ENCODE results near the gene AKT2. TPM values are rescaled to one million over a fixed set of nuclear protein-coding genes. Genes with fewer than 3 reads are reported as not detected.

The AKT2 gene
- total and polyA plus RNA-seq, 9 donors: 78.4 to 160 (median 112) TPM

DNA sequence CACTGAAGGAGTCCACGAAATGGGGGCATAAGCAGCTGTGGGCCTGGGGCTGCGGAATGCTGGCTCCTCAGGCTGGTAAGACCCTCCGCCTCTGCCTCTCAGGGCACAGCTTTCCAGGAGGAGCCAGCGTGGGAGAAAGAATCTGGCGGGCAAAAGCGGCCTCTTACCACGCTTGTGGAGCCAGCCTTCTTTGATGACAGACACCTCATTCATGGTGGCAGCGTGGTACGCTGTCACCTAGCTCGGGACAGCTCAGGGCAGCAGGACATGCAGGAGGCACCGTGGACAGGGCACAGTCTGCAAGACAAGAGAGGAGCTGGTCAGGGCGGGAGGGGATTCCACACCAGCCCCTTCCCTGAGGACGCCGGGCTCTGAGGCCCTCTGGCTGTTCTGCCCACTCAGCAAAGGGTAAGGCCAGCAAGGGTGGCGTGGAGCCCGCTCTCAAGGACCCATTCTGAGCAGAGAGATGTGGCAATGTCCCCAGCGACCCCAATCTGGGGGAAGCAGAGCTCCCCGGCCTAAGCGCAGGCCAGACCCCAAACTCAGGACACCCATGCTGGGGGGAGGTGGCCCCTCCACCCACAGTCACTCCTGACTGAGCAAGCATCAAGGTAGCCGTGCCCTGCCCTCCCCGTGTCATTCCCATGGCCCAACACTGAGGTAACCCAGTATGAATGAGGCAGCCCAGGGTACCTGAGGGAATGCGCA is 19.9 kb downstream of the AKT2 start:
- Histone ChIP-seq H3K36me3 (no peaks in the 10 kb centered on the region), H3K9me3 (no peaks in the 10 kb centered on the region), H3K27me3 (no peaks in the 10 kb centered on the region), H3K4me1 (ENCODE audit: insufficient read depth) (peaks cover 7% of the 10 kb centered on the region), H3K4me3 (no peak overlapping the region), H3K27ac (no peak overlapping the region)
- no peak for DNase-seq
- 90 to 96% (median 91%) methylated on average over 22 of the region's 22 CpGs for whole genome bisulfite sequencing, 3 donors
- no peak for TF ChIP-seq EP300 (IDR thresholded peaks at IDR 0.05)
- TF ChIP-seq CTCF (IDR thresholded peaks at IDR 0.05): no peak
- no peak for TF ChIP-seq POLR2A (IDR thresholded peaks at IDR 0.05)
- intact Hi-C loops (cut with DNase I): no loop called here

- Histone ChIP-seq H3K4me3 (no peak overlapping the region), H3K27ac (no peak overlapping the region), H3K36me3 (no peaks in the 10 kb centered on the region), H3K4me1 (ENCODE audit: insufficient read depth) (peaks cover 7% of the 10 kb centered on the region), H3K27me3 (no peaks in the 10 kb centered on the region), H3K9me3 (no peaks in the 10 kb centered on the region)
- intact Hi-C loops (cut with DNase I): no loop called here
- no peak for TF ChIP-seq POLR2A (IDR thresholded peaks at IDR 0.05)
- TF ChIP-seq CTCF (IDR thresholded peaks at IDR 0.05): no peak
- no peak for TF ChIP-seq EP300 (IDR thresholded peaks at IDR 0.05)
- WGBS, 3 donors: 63 to 76% (median 70%) methylated on average over 19 of the region's 19 CpGs
- DNase-seq: no peak
Measured at GRCh38 chr19:40264314-40265054, 20.7 kb downstream of the AKT2 start.

GRCh38 chr19:40263440-40264313 is 21.5 kb downstream of the AKT2 start:
- DNase-seq: no peak
- Histone ChIP-seq H3K9me3 (no peaks in the 10 kb centered on the region), H3K36me3 (no peaks in the 10 kb centered on the region), H3K4me1 (ENCODE audit: insufficient read depth) (peaks cover 7% of the 10 kb centered on the region), H3K27me3 (no peaks in the 10 kb centered on the region), H3K27ac (no peak overlapping the region), H3K4me3 (no peak overlapping the region)
- 85 to 89% (median 88%) methylated on average over 24 of the region's 24 CpGs for WGBS, 3 donors
- intact Hi-C loops (cut with DNase I): no loop called here
- TF ChIP-seq CTCF (IDR thresholded peaks at IDR 0.05) (no peak), EP300 (IDR thresholded peaks at IDR 0.05) (no peak), POLR2A (IDR thresholded peaks at IDR 0.05) (no peak)

DNA sequence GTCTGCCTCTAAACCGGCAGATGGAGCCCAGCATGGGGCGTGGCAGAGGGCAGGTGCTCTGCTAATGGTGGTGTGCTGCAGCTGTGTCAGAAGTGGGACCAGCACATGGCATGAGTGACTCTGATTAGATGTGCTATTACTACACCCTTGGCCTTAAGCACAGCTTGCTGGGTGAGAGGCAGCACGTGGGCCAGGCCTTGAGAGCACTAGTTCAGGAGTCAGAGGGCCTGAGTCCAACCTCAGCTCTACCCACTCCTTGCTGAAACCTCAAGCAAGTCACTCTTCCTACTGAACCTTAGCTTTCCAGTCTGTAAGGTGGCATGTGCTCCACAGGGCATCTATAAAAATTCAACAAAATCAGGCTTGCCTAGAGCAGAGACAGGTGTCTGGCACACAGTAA is 22.7 kb downstream of the AKT2 start:
- Histone ChIP-seq H3K27ac (no peak overlapping the region), H3K4me1 (ENCODE audit: insufficient read depth) (no peaks in the 10 kb centered on the region), H3K27me3 (no peaks in the 10 kb centered on the region), H3K36me3 (no peaks in the 10 kb centered on the region), H3K9me3 (no peaks in the 10 kb centered on the region), H3K4me3 (no peak overlapping the region)
- TF ChIP-seq EP300 (IDR thresholded peaks at IDR 0.05) (no peak), CTCF (IDR thresholded peaks at IDR 0.05) (no peak), POLR2A (IDR thresholded peaks at IDR 0.05) (no peak)
- intact Hi-C loops (cut with DNase I): no loop called here
- WGBS, 3 donors: 88 to 93% (median 89%) methylated on average over 3 of the region's 3 CpGs
- DNase-seq: no peak

All from ovary (tissue), 9 donors.